HL-60 (cell line): ENCODE measurements around the gene MREG.

Experiments used
- POLR2AphosphoS5 ChIP-seq: IDR thresholded peaks from 2 replicates; pipeline ENCODE4 v1.6.1; 2012; ENCODE audit warnings: low read depth
- REST ChIP-seq: IDR thresholded peaks from 2 replicates; pipeline ENCODE4 v1.6.1; 2012; ENCODE audit warnings: low read depth; ENCODE audit not compliant: insufficient replicate concordance

- TF ChIP-seq REST (no peak), POLR2AphosphoS5 (no peak)
These were observed 41.7 kb downstream of the MREG start for GRCh38 chr2:215971671-215972070.
